Measurements from ENCODE around the gene CYSRT1.

CYSRT1 gene

DNA sequence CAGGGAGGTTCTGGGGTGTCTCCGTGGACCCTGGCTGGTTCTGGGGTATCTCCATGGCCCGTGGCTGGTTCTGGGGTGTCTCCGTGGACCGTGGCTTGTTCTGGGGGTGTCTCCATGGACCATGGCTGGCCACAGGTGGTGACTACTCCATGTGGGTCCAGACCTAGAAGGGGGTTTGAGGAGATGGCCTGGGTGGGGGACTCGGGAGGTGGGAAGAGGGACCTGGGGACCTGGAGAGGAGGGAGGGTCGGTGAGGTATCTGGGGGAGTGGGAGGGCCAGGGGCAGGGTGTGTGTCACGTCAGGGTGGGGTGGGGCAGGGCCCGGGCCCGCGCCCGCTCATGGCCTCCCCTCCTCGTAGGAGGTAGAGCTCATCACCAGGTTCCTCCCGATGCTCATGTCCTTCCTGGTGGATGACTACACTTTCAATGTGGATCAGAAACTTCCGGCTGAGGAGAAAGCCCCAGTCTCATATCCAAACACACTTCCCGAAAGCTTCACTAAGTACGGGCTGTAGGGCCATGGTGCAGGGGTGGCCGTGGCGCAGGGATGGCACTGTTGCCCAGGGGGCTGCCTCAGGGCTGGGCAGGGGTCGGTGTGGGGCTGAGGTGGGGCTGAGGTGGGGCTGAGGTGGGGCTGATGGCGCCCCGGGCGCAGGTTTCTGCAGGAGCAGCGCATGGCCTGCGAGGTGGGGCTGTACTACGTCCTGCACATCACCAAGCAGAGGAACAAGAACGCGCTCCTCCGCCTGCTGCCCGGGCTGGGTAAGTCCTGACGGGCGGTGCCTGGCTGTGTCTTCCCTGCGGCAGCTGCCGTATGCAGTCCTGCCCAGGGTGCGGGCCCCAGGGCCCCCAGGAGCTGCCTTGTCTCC lies 41.8 kb downstream of the CYSRT1 start:
- TF ChIP-seq, protein P1, sequence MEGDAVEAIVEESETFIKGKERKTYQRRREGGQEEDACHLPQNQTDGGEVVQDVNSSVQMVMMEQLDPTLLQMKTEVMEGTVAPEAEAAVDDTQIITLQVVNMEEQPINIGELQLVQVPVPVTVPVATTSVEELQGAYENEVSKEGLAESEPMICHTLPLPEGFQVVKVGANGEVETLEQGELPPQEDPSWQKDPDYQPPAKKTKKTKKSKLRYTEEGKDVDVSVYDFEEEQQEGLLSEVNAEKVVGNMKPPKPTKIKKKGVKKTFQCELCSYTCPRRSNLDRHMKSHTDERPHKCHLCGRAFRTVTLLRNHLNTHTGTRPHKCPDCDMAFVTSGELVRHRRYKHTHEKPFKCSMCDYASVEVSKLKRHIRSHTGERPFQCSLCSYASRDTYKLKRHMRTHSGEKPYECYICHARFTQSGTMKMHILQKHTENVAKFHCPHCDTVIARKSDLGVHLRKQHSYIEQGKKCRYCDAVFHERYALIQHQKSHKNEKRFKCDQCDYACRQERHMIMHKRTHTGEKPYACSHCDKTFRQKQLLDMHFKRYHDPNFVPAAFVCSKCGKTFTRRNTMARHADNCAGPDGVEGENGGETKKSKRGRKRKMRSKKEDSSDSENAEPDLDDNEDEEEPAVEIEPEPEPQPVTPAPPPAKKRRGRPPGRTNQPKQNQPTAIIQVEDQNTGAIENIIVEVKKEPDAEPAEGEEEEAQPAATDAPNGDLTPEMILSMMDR (IDR thresholded peaks at IDR 0.05; ENCODE audit: insufficient read depth, low read depth, low read length, missing control alignments), result no peak
- no peak overlapping the region for H3K4me3 ChIP-seq (ENCODE audit: low read length)
- DNase-seq (ENCODE audit: low read depth), result no peak

DNA sequence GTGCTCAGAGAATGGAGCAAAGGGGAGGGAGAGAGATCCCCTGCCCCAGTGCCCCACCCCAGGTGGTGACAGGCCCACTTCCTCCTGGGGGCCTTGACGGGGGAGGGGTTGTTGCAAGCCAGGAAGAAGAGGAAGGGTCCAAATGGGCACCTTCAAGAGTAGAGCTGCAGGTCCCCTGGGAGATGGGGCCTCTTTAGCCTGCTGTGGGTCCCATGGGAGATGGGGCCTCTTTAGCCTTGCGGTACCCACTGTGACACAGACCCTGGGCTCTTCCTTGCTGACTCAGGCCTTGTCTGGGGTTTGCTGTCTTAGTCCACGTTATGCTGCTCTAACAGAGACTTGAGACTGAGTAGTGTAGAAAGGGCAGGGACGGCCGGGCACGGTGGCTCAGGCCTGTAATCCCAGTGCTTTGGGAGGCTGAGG lies 43.0 kb downstream of the CYSRT1 start:
- no peak overlapping the region for H3K4me3 ChIP-seq (ENCODE audit: low read length)
- DNase-seq (ENCODE audit: low read depth), result no peak
- TF ChIP-seq, protein P1 (IDR thresholded peaks at IDR 0.05; ENCODE audit: insufficient read depth, low read depth, low read length, missing control alignments), result no peak

DNA sequence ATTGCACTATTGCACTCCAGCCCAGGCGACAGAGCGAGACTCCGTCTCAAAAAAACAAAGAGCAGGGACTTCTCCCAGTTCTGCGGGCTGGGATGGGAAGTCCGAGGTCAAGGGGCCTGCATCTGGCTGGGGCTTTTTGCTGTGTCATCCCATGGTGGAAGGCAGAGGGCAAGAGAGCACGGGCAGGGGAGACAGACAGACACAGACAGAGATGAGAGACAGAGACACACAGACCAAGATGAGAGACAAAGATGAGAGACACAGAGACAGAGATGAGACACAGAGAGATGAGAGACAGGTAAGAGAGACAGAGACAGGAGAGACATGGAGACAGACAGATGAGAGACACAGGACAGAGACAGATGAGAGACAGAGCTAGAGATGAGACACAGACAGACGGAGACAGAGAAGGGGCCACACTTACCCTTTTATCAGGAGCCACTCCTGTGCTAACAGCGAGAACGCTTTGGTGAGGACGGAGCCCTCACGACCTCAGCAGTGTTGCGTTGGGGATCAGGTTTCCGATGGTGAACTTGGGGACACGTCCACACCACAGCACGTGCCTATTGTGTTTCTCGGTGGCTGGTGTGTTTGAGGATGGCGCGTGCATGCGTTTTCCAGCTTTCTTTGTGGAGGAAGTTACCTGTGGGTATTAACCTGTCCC lies 43.7 kb downstream of the CYSRT1 start:
- no peak for DNase-seq (ENCODE audit: low read depth)
- no peak overlapping the region for H3K4me3 ChIP-seq (ENCODE audit: low read length)
- TF ChIP-seq, protein P1 (IDR thresholded peaks at IDR 0.05; ENCODE audit: insufficient read depth, low read depth, low read length, missing control alignments), result no peak

DNA sequence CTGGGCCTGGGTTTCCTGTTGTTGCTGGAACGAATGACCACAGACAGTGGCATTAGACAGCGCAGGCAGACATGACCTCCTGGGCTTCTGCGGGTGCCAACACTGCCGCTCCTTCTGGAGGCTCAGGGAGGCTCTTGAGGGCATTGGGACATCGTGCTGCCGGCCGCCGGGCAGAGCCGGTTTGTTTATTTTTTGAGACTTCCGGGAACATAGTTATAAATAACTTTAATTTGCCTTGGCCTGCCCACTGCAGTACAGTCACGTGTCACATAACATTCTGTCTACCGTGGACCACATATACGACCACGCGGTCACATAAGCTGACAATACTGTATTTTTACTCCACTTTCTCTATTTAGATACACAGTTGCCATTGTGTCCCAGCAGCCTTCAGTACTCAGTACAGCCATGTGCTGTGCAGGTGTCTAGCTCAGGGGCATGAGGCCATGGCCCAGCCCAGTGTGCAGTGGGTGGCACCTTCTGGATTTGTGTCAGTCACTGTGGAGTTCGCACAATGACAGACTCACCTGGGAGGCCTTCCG lies 44.3 kb downstream of the CYSRT1 start:
- TF ChIP-seq, protein P1 (IDR thresholded peaks at IDR 0.05; ENCODE audit: insufficient read depth, low read depth, low read length, missing control alignments), result no peak
- no peak overlapping the region for H3K4me3 ChIP-seq (ENCODE audit: low read length)

DNA sequence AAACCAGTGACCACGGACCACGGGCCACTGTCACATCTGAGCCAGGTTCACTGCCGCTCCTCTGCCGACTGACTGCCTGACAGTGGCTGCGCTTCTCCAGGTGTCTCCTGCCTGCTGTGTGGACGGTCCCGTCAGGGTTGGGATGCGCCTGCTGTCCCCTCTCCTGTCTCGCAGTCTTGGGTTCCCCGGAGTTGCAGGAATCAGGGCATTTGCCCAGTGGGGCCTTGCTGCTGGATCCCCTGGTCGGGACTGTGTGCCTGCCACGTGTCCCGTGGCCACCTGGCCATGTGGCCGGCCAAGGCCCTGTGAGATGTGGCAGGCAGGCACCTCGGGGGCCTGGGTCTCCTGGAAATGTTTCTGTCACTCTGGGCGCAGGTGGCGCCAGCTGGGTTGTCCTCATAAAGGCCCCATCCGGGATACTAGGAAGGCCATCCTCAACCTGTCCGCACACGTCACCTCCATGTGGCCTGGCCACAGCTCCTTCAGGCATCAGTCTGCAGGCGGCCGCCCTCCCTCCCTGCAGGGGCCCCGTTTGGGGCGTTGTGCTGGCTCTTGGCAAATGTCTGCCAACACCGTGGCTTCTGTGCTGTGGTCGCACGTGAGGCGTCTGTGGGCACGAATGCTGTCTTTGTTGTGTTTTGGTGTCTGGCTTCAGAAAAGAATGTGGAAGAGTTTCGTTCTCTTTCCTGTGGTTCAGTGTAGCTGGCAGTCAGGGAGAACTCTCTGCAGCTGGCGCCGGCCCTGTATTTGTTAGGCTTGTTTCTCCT lies 46.1 kb downstream of the CYSRT1 start:
- H3K4me3 ChIP-seq (ENCODE audit: low read length), result no peak overlapping the region
- DNase-seq (ENCODE audit: low read depth), result no peak
- TF ChIP-seq, protein P1 (IDR thresholded peaks at IDR 0.05; ENCODE audit: insufficient read depth, low read depth, low read length, missing control alignments), result no peak

More for the DNA sequence above, 44.3 kb downstream of the CYSRT1 start:
- DNase-seq (ENCODE audit: low read depth), result peak; percentile 36

DNA sequence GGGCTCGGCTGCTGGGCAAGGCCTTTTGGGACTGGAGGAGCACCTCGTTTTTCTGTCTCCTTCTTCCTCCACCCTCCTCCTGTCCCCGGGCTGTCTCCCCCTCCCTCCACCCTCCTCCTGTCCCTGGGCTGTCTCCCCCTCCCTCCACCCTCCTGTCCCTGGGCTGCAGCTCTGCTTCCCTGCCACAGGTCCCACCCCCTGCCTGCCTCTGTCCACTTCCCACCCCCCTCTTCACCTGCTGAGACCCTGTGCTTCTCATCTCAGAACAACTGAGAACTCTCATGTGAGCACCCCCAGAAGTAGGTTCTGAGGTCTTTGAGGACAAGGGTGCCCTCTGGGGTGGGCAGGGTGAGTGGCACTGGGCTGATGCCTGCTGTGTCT lies 46.7 kb downstream of the CYSRT1 start:
- TF ChIP-seq, protein P1 (IDR thresholded peaks at IDR 0.05; ENCODE audit: insufficient read depth, low read depth, low read length, missing control alignments), result no peak
- no peak overlapping the region for H3K4me3 ChIP-seq (ENCODE audit: low read length)
- no peak for DNase-seq (ENCODE audit: low read depth)

Data from epithelial cell of esophagus (primary cell).